ENCODE results near the gene CHCHD6. TPM values are rescaled to one million over a fixed set of nuclear protein-coding genes. Genes with fewer than 3 reads are reported as not detected.

Gene CHCHD6
- total RNA-seq, 1 donor from 2014 or later = 17.6 TPM

GRCh38 chr3:126968391-126969390 lies 264.7 kb downstream of the CHCHD6 start:
- DNase-seq (ENCODE audit: extremely low read depth, low read depth, low spot score) = no peak

DNA sequence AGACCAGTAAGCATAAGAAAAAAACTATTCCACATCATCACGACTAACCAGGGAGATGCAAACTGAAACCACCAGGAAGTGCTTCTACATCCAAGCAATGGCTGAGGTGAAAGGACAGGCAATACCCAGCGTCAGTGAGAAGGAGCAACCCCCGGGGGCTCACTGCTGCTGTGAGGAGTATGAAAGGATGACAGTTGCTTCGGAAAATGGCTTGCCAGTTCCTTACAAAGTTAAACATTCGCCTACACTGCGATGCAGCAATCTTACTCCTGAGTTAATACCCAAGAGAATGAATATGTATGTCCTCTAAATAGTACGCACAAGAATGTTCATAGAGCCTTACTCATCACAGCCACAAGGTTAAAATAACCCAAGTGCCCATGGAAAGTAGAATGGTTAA lies 265.5 kb downstream of the CHCHD6 start:
- no peak for DNase-seq (ENCODE audit: extremely low read depth, low read depth, low spot score)

DNA sequence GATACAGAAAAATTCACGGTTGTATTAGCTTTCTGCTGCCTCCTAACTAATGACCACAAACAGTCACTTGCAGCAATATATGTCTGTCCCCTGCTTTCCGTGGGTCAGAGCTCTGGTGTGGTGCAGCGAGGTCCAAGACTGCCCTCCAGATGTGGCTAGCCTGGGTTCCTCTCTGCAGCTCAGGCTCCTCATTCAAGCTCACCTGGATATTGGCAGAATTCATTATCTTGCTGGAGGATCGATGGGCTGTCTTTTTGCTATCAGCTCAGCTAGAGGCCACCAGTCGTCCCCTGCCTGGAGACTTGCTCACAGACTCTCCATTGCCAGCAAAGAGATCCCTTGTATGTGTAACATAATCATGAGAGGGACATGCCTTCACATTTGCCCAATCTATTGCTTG lies 266.1 kb downstream of the CHCHD6 start:
- DNase-seq (ENCODE audit: extremely low read depth, low read depth, low spot score) = no peak

GRCh38 chr3:126970921-126971320 lies 266.9 kb downstream of the CHCHD6 start:
- no peak for DNase-seq (ENCODE audit: extremely low read depth, low read depth, low spot score)

- DNase-seq (ENCODE audit: extremely low read depth, low read depth, low spot score) = no peak
Measured at GRCh38 chr3:126971891-126972351, 267.9 kb downstream of the CHCHD6 start.

DNA sequence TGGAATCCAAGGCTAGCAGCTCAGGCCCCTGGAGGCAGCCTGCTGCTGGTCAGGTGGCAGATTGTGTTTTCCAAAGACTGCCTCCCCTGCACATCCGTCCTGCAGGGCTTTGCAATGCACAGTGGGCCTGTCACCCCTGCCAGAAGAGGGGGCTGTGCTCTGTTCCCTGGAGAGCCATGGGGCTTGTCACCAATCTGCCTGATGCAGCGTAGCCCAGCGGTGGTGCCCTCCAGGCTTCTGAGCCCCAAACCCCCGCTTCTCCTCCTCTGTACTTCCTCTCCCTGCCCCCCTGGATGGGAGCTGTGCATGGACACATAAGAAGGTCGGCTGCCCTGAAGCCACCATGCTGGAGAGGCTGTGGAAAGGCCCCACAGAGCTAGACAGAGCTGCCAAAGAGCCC lies 268.8 kb downstream of the CHCHD6 start:
- no peak for DNase-seq (ENCODE audit: extremely low read depth, low read depth, low spot score)

- DNase-seq (ENCODE audit: extremely low read depth, low read depth, low spot score) = no peak
Measured at GRCh38 chr3:126973814-126974213, 269.8 kb downstream of the CHCHD6 start.

DNA sequence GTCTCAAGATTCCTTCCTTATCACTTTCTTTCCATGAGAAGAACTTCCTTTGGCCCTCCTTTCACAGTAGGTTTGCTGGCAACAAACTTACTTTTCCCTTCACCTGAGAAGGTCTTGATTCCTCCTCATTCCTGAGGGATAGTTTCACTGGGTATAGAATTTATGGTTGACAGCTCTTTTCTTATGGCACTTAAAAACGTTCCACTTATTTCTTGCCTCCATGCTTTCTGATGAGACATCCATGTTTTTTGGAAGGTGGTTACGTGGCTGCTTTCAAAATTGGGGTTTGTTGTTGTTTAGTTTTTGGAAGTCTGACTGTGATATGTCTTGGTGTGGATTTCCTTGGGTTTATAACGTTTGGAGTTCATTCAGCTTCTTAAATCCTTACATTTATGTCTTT lies 270.7 kb downstream of the CHCHD6 start:
- DNase-seq (ENCODE audit: extremely low read depth, low read depth, low spot score) = no peak

DNA sequence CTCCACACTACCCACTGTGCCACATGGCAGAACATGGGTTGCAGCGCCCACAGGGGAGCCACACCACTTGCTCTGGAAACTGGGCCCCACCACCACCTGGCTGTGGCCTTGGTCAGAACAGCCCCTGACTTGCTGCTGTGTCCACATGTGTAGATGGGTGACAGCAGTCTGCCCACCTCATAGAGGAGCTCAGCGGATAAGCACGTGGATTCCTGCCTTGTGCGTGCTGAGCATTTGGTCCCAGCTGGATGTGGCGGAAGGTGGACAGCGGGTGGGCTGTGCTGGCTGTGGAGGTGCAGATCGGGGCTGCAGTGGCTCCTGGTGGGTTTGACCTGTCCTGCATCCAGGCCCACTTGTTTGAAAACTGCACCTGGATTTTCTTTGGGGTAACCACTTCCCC lies 272.9 kb downstream of the CHCHD6 start:
- no peak for DNase-seq (ENCODE audit: extremely low read depth, low read depth, low spot score)

- DNase-seq (ENCODE audit: extremely low read depth, low read depth, low spot score) = no peak
Measured at GRCh38 chr3:126977821-126978220, 273.8 kb downstream of the CHCHD6 start.

DNA sequence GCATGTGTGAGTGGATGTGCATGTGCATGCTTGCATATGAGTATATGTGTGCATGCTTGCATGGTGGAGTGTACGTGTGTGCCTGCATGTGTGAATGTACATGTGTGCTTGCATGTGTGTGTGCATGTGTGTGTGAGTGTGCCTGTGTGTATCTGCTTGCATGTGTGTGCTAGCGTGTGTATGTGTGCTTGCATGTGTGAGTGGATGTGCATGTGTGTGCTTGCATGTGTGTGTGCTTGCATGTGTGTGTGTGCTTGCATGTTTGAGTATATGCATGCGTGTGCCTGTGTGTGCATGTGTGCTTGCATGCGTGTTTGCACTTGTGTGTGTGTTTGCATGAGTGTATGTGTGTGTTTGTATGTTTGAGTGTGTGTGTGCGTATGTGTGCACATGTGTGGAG lies 274.3 kb downstream of the CHCHD6 start:
- no peak for DNase-seq (ENCODE audit: extremely low read depth, low read depth, low spot score)

GRCh38 chr3:126979046-126979628 lies 275.1 kb downstream of the CHCHD6 start:
- DNase-seq (ENCODE audit: extremely low read depth, low read depth, low spot score) = no peak

GRCh38 chr3:126980266-126980811 lies 276.3 kb downstream of the CHCHD6 start:
- DNase-seq (ENCODE audit: extremely low read depth, low read depth, low spot score) = no peak

- DNase-seq (ENCODE audit: extremely low read depth, low read depth, low spot score) = no peak
Measured at GRCh38 chr3:126982126-126982470, 278.1 kb downstream of the CHCHD6 start.

DNA sequence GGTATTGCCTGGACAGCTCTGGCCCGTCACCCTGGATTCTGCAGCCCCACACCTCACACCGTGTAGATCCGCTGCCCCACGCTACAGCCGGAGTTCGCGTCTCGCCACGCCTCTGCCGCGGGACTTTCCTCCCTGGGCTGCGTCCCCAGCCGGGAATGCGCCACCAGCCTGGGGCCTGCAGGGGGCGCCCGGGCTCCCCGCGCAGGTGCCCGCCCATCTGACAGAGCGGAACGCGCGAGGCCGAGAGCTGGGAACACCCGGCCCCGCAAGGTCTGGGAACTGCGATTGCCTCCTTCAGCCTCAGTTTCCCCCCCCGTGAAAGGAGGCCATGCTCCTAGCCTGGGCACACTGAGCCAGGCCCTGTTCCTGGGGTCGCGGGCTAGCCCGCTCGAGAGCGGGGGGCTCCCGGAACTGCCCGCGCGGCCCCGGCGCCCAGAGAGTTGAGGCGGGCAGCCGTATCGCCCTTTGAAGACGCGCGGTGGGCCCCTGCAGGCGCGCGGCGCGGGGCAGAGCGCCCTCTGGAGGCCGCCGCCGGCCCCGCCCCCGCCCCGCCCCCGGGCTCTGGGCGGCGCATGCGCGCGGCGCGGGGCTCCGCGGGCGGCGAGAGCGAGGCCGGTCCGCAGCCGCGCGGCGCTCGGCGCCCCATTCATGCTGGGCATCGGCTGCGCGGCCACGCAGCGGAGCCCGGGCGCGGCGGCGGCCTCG lies 278.6 kb downstream of the CHCHD6 start, which contains the start of gene PLXNA1:
PLXNA1 (plus strand) TSS at position 645 of the 705 bp plus-strand sequence. CDS start 5,479 bp downstream, outside the sequence.
- DNase-seq (ENCODE audit: extremely low read depth, low read depth, low spot score) = no peak

GRCh38 chr3:126983276-126983652 lies 279.2 kb downstream of the CHCHD6 start:
- DNase-seq (ENCODE audit: extremely low read depth, low read depth, low spot score) = no peak

DNA sequence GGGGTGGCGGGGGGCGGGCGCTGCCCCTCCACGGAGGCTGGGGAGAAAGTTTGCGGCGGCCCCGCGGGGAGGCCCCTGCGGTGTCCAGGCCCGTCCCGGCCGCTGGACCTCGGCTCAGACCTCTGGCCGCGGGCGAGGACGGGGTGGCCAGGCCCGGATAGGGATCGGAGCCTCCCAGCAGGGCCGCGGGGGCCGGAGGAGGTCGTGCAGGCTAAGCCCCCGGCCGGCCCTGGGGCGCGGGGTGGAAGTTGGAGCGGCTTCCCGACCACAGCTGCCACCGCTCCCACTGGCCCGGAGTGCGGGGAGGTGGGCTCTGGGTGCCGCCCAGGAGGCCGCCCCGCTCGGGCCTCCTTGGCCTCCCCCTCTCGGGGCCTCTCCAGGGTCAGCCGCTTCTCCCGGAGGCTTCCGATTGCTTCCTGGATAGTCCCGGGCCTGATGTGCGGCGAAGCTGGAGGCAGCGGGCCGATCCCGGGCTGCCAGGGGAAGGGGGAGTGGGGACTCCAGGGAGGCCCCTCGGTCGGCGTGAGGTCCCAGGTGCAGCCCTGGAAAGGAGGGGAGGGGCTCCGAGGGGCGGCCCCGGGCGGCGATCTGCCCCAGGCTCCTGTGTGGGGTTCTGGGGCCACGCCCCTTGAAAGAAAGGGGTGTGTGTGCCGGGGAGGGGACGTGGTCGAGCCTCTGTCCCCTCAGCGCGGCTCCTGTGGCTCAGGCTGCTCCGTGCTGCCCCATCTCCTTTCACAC lies 279.8 kb downstream of the CHCHD6 start:
- DNase-seq (ENCODE audit: extremely low read depth, low read depth, low spot score) = no peak

DNA sequence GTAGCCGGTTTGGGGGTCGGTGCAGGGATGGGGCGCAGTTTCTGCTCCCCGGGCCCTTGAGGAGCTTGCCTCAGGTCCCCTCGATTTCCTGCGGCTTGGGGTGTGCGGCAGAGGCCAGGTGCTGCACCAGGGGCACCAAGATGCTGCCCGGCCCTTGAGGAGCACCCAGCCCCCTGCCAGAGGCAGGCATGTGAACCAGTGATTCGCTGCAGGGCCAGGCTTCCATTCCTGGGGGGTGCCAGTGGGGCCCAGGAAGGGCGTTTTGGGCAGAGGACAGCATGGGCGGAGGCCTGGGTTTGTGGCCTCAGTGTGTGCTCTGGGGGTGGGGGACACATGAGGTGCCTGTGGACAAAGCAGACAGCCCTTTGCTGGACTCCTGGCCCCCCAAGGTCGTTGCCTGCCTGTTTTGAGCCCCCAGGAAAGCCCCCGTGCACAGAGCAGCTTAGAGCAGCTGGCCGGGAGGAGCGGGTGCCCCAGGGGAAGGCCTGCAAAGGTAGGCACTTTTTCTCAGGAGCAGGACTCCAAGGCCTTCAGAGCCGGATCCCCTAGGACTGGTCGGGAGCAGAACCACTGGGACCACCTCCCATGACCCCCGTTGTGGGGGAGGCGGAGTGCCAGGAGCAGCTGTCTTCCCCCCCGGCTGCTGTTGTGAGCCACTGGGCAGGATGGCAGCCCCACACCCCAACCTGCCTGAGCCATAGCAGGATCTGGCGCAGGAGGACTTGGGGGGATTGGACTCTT lies 280.5 kb downstream of the CHCHD6 start:
- DNase-seq (ENCODE audit: extremely low read depth, low read depth, low spot score) = no peak

- no peak for DNase-seq (ENCODE audit: extremely low read depth, low read depth, low spot score)
Measured at GRCh38 chr3:126985132-126985985, 281.3 kb downstream of the CHCHD6 start.
